ENCODE data around the gene SELENOV. TPM values are rescaled to one million over a fixed set of nuclear protein-coding genes. Genes with fewer than 3 reads are reported as not detected.
"Not testable (repeated sequence)": the region's sequence is repeated elsewhere in the genome, so short reads cannot be mapped to it uniquely, and the experiment has no call there.

The SELENOV gene
- polyA plus RNA-seq, 6 donors from 2014 or later: not detected

- not testable (repeated sequence) for H3K36me3 Mint-ChIP-seq; H3K9me3 Mint-ChIP-seq; ATAC-seq (ENCODE audit: low read depth in 2 of 2); H3K27me3 Mint-ChIP-seq; DNase-seq
- Mint-ChIP-seq H3K4me1 (peaks cover 24 to 37% (median 25%) of the 10 kb centered on the region in 3 donors), H3K4me3 (peak overlapping the region; percentile 86 to 97 (median 95)), H3K27ac (peak overlapping the region in 1 of 6 donors; percentile 42)
These were observed 35.6 kb upstream of the SELENOV start for GRCh38 chr19:39479319-39479801.

GRCh38 chr19:39479916-39480315, 35.0 kb upstream of the SELENOV start:
- no peak for ATAC-seq (ENCODE audit: low read depth in 2 of 2)
- H3K27ac Mint-ChIP-seq: peak overlapping the region; percentile 74 to 97 (median 93)
- peak overlapping the region; percentile 86 to 97 (median 95) for H3K4me3 Mint-ChIP-seq

GRCh38 chr19:39480337-39481228, 34.4 kb upstream of the SELENOV start, which contains the start of gene TIMM50:
TIMM50 (plus strand) TSS chr19:39480838; CDS start chr19:39480854, 16 bp downstream.
- Mint-ChIP-seq H3K27me3 (no peaks in the 10 kb centered on the region), H3K27ac (peak within 1 kb of the TSS; percentile 86 to 97 (median 94)), H3K9me3 (no peaks in the 10 kb centered on the region), H3K4me3 (peak within 1 kb of the TSS; percentile 86 to 97 (median 95)), H3K4me1 (peaks cover 18 to 32% (median 19%) of the 10 kb centered on the region in 3 donors), H3K36me3 (peaks cover 0 to 4% of the 10 kb centered on the region in 2 donors)
- peak; percentile 96 to 97 for ATAC-seq (ENCODE audit: low read depth in 2 of 2)
- DNase-seq: peak; percentile 95

More at GRCh38 chr19:39479916-39480315, 35.0 kb upstream of the SELENOV start:
- DNase-seq: no peak
- Mint-ChIP-seq H3K36me3 (peaks cover 0 to 4% of the 10 kb centered on the region in 2 donors), H3K9me3 (no peaks in the 10 kb centered on the region), H3K27me3 (no peaks in the 10 kb centered on the region), H3K4me1 (peaks cover 19 to 33% (median 22%) of the 10 kb centered on the region in 3 donors)

- no peak for ATAC-seq (ENCODE audit: low read depth in 2 of 2)
- no peak for DNase-seq
- H3K9me3 Mint-ChIP-seq: no peaks in the 10 kb centered on the region
- peaks cover 0 to 4% of the 10 kb centered on the region in 2 donors for H3K36me3 Mint-ChIP-seq
- H3K27ac Mint-ChIP-seq: peak overlapping the region; percentile 85 to 97 (median 88)
- peaks cover 18 to 32% (median 19%) of the 10 kb centered on the region in 3 donors for H3K4me1 Mint-ChIP-seq
- H3K4me3 Mint-ChIP-seq: peak overlapping the region; percentile 86 to 97 (median 95)
- H3K27me3 Mint-ChIP-seq: no peaks in the 10 kb centered on the region
These were observed 33.8 kb upstream of the SELENOV start for GRCh38 chr19:39481229-39481545.

GRCh38 chr19:39481676-39482075, 33.3 kb upstream of the SELENOV start:
- H3K4me3 Mint-ChIP-seq: peak overlapping the region; percentile 86 to 97 (median 95)
- DNase-seq (no peak), ATAC-seq (ENCODE audit: low read depth in 2 of 2) (no peak)
- H3K9me3 Mint-ChIP-seq: no peaks in the 10 kb centered on the region
- H3K27me3 Mint-ChIP-seq: no peaks in the 10 kb centered on the region
- peaks cover 3 to 4% of the 10 kb centered on the region in 2 donors for H3K36me3 Mint-ChIP-seq
- H3K27ac Mint-ChIP-seq: peak overlapping the region; percentile 86 to 97 (median 88)
- peaks cover 19 to 32% (median 20%) of the 10 kb centered on the region in 3 donors for H3K4me1 Mint-ChIP-seq

GRCh38 chr19:39483141-39483540, 31.8 kb upstream of the SELENOV start:
- DNase-seq: no peak
- no peak for ATAC-seq (ENCODE audit: low read depth in 2 of 2)
- Mint-ChIP-seq H3K36me3 (peaks cover 5 to 11% of the 10 kb centered on the region in 2 donors), H3K27ac (peak overlapping the region in 2 of 6 donors; percentile 24 to 48), H3K27me3 (no peaks in the 10 kb centered on the region), H3K9me3 (no peaks in the 10 kb centered on the region), H3K4me1 (peaks cover 19 to 32% (median 23%) of the 10 kb centered on the region in 3 donors), H3K4me3 (peak overlapping the region in 6 of 8 donors; percentile 32 to 95 (median 72))

GRCh38 chr19:39489756-39490155, 25.2 kb upstream of the SELENOV start:
- DNase-seq (no peak), ATAC-seq (ENCODE audit: low read depth in 2 of 2) (no peak)
- Mint-ChIP-seq H3K27ac (peak overlapping the region in 1 of 6 donors; percentile 47), H3K4me1 (peaks cover 0 to 6% (median 5%) of the 10 kb centered on the region in 3 donors), H3K4me3 (no peak overlapping the region), H3K36me3 (peaks cover 10 to 21% of the 10 kb centered on the region in 2 donors), H3K27me3 (no peaks in the 10 kb centered on the region), H3K9me3 (no peaks in the 10 kb centered on the region)

- peaks cover 4 to 13% of the 10 kb centered on the region in 2 donors for H3K36me3 Mint-ChIP-seq
- no peak overlapping the region for H3K27ac Mint-ChIP-seq
- no peak for DNase-seq
- H3K4me1 Mint-ChIP-seq: peaks cover 0 to 10% (median 3%) of the 10 kb centered on the region in 3 donors
- no peaks in the 10 kb centered on the region for H3K9me3 Mint-ChIP-seq
- H3K27me3 Mint-ChIP-seq: peaks cover 0 to 6% (median 0%) of the 10 kb centered on the region in 3 donors
- H3K4me3 Mint-ChIP-seq: no peak overlapping the region
- ATAC-seq (ENCODE audit: low read depth in 2 of 2): no peak
These were observed 22.7 kb upstream of the SELENOV start for GRCh38 chr19:39492225-39492624.

GRCh38 chr19:39492788-39493187, 22.2 kb upstream of the SELENOV start:
- H3K4me3 Mint-ChIP-seq: no peak overlapping the region
- H3K9me3 Mint-ChIP-seq: no peaks in the 10 kb centered on the region
- peaks cover 0 to 6% (median 0%) of the 10 kb centered on the region in 3 donors for H3K27me3 Mint-ChIP-seq
- DNase-seq (no peak), ATAC-seq (ENCODE audit: low read depth in 2 of 2) (no peak)
- H3K36me3 Mint-ChIP-seq: peaks cover 4 to 13% of the 10 kb centered on the region in 2 donors
- no peak overlapping the region for H3K27ac Mint-ChIP-seq
- peaks cover 3 to 13% (median 3%) of the 10 kb centered on the region in 3 donors for H3K4me1 Mint-ChIP-seq

- ATAC-seq (ENCODE audit: low read depth in 2 of 2) (no peak), DNase-seq (no peak)
- Mint-ChIP-seq H3K36me3 (peaks cover 0 to 4% of the 10 kb centered on the region in 2 donors), H3K4me3 (peak overlapping the region in 1 of 8 donors; percentile 57), H3K9me3 (no peaks in the 10 kb centered on the region), H3K27me3 (peaks cover 4 to 17% (median 6%) of the 10 kb centered on the region in 3 donors), H3K4me1 (peaks cover 15 to 21% (median 19%) of the 10 kb centered on the region in 3 donors), H3K27ac (no peak overlapping the region)
These were observed 20.3 kb upstream of the SELENOV start for GRCh38 chr19:39494661-39495060.

- DNase-seq (no peak), ATAC-seq (ENCODE audit: low read depth in 2 of 2) (no peak)
- peaks cover 13 to 31% (median 16%) of the 10 kb centered on the region in 3 donors for H3K27me3 Mint-ChIP-seq
- peaks cover 23 to 31% (median 26%) of the 10 kb centered on the region in 3 donors for H3K4me1 Mint-ChIP-seq
- peak overlapping the region in 3 of 8 donors; percentile 4 to 50 (median 23) for H3K4me3 Mint-ChIP-seq
- no peak overlapping the region for H3K27ac Mint-ChIP-seq
- H3K36me3 Mint-ChIP-seq: peaks cover 0 to 4% of the 10 kb centered on the region in 2 donors
- no peaks in the 10 kb centered on the region for H3K9me3 Mint-ChIP-seq
These were observed 18.9 kb upstream of the SELENOV start for GRCh38 chr19:39496063-39496462.

GRCh38 chr19:39497701-39497995, 17.3 kb upstream of the SELENOV start:
- Mint-ChIP-seq H3K36me3 (peaks cover 0 to 4% of the 10 kb centered on the region in 2 donors), H3K27ac (no peak overlapping the region), H3K4me1 (peaks cover 23 to 31% (median 26%) of the 10 kb centered on the region in 3 donors), H3K27me3 (peaks cover 13 to 39% (median 16%) of the 10 kb centered on the region in 3 donors), H3K4me3 (peak overlapping the region in 7 of 8 donors; percentile 71 to 91 (median 82)), H3K9me3 (no peaks in the 10 kb centered on the region)
- ATAC-seq (ENCODE audit: low read depth in 2 of 2): no peak
- no peak for DNase-seq

- Mint-ChIP-seq H3K27ac (peak overlapping the region in 2 of 6 donors; percentile 22 to 27), H3K27me3 (peaks cover 13 to 42% (median 19%) of the 10 kb centered on the region in 3 donors), H3K9me3 (no peaks in the 10 kb centered on the region), H3K36me3 (peaks cover 0 to under 1% of the 10 kb centered on the region in 2 donors), H3K4me1 (peaks cover 26 to 35% (median 28%) of the 10 kb centered on the region in 3 donors), H3K4me3 (peak overlapping the region; percentile 71 to 91 (median 83))
- DNase-seq (peak; percentile 28), ATAC-seq (ENCODE audit: low read depth in 2 of 2) (peak; percentile 39 to 53)
These were observed 16.7 kb upstream of the SELENOV start for GRCh38 chr19:39497996-39498797.

Measured in naive B cell (primary cell).